ENCODE measurements around the gene FADS3. TPM values are rescaled to one million over a fixed set of nuclear protein-coding genes. Genes with fewer than 3 reads are reported as not detected.

The FADS3 gene
- total and polyA plus RNA-seq, 2 experiments from 2014 or later = 44.4 to 73.5 TPM

- peaks cover 9% of the 10 kb centered on the region for H3K4me1 ChIP-seq (ENCODE audit: insufficient read depth)
- H3K79me2 ChIP-seq (replicated peaks; ENCODE audit: insufficient read depth) = peaks cover 13% of the 10 kb centered on the region
- Mint-ChIP-seq H3K4me1 (peaks cover 20% of the 10 kb centered on the region), H3K9me3 (no peaks in the 10 kb centered on the region), H3K4me3 (no peak overlapping the region), H3K27ac (no peak overlapping the region), H3K36me3 (ENCODE audit: low read depth) (peaks cover 7% of the 10 kb centered on the region), H3K27me3 (ENCODE audit: insufficient read depth, low read depth, poor library complexity) (peaks cover 3% of the 10 kb centered on the region)
- ATAC-seq (no peak), DNase-seq (ENCODE audit: low spot score) (no peak)
- no peaks in the 10 kb centered on the region; the same call in 1 of the 2 replicates for H4K20me1 ChIP-seq (replicated peaks; ENCODE audit: insufficient read depth)
- TF ChIP-seq JUNB (IDR thresholded peaks at IDR 0.05; ENCODE audit: unreplicated experiment) = no peak
- TF ChIP-seq EZH2 (IDR thresholded peaks at IDR 0.05; ENCODE audit: low read depth, unreplicated experiment) = no peak
- no peak for TF ChIP-seq STAT1 (IDR thresholded peaks at IDR 0.05; ENCODE audit: unreplicated experiment)
- TF ChIP-seq EZH2phosphoT487 (IDR thresholded peaks at IDR 0.05; ENCODE audit: unreplicated experiment) = no peak
- TF ChIP-seq ZNF462 (CRISPR knock-in tag; IDR thresholded peaks at IDR 0.05) = no peak
- no peak for TF ChIP-seq ETS1 (IDR thresholded peaks at IDR 0.05)
- no peak for TF ChIP-seq ZNF331 (CRISPR knock-in tag; IDR thresholded peaks at IDR 0.05; ENCODE audit: low read depth)
- TF ChIP-seq CTCF (conservative IDR thresholded peaks at IDR 0.05; ENCODE audit: low read depth in 2 of 2) = no peak
- TF ChIP-seq NANOG (IDR thresholded peaks at IDR 0.05; ENCODE audit: borderline replicate concordance) = no peak
- no peak for TF ChIP-seq REST (IDR thresholded peaks at IDR 0.05; ENCODE audit: unreplicated experiment)
- no peak for TF ChIP-seq ZNF114 (CRISPR knock-in tag; IDR thresholded peaks at IDR 0.05)
- no peak for TF ChIP-seq POLR2AphosphoS5 (IDR thresholded peaks at IDR 0.05; ENCODE audit: low read depth)
- no peak for TF ChIP-seq CREB1 (CRISPR knock-in tag; IDR thresholded peaks at IDR 0.05; ENCODE audit: low read depth)
- no peaks in the 10 kb centered on the region for H3K36me3 ChIP-seq (ENCODE audit: insufficient read depth)
- H3K4me3 ChIP-seq = no peak overlapping the region
- no peaks in the 10 kb centered on the region for H3K9me2 ChIP-seq (ENCODE audit: insufficient read depth)
- no peaks in the 10 kb centered on the region for H3K27me3 ChIP-seq (ENCODE audit: insufficient read depth)
- H3K27ac ChIP-seq (ENCODE audit: low read depth) = no peak overlapping the region
- no peak overlapping the region for H3K4me2 ChIP-seq
- H2AFZ ChIP-seq = no peak overlapping the region
- no peaks in the 10 kb centered on the region for H3F3A ChIP-seq (replicated peaks; ENCODE audit: low read depth)
These were observed 5.4 kb downstream of the FADS3 start for GRCh38 chr11:61885784-61886580.
